Stomach (tissue), 9 donors: Measurements from ENCODE around the gene WASF2. TPM values are rescaled to one million over a fixed set of nuclear protein-coding genes. Genes with fewer than 3 reads are reported as not detected.
A peak's percentile ranks its signal among the peaks of the same experiment; 100 is the strongest.

Experiments used
- DNase-seq, 2 donors: peaks; one replicate each; pipeline versions ENCODE4 v3.0.0 to v3.0.0-alpha.2; 2013 to 2019
- H3K27ac ChIP-seq, 5 donors: fragments of 200-600 bp in 4 of 5; sonication (generic) in 4 of 5; one replicate each; pipeline ENCODE4 v1.5.1; 2013 to 2019; ENCODE audit warnings: mild to moderate bottlenecking in 1 of 5, moderate library complexity in 1 of 5
- H3K27me3 ChIP-seq, 3 donors: fragments of 200-600 bp; sonication (generic); one replicate each; pipeline ENCODE4 v1.5.1; 2017 to 2019; ENCODE audit warnings: mixed run types in 1 of 3
- H3K36me3 ChIP-seq, 4 donors: fragments of 200-600 bp; sonication (generic); 1 replicate in 3 of 4; 2 replicates in 1 of 4; pipeline ENCODE4 v1.5.1; 2016 to 2019
- H3K4me1 ChIP-seq, 4 donors: fragments of 200-600 bp; sonication (generic); one replicate each; pipeline ENCODE4 v1.5.1; 2016 to 2019
- H3K4me3 ChIP-seq, 4 donors: fragments of 200-600 bp; sonication (generic) in 3 of 4; one replicate each; pipeline ENCODE4 v1.5.1; 2016 to 2019; ENCODE audit warnings: mild to moderate bottlenecking in 1 of 4
- H3K9me3 ChIP-seq, 4 donors: fragments of 200-600 bp; sonication (generic); one replicate each; pipeline ENCODE4 v1.5.1; 2016 to 2019
- CTCF ChIP-seq, 7 experiments: fragments of 450-650 bp in 4 of 7; fragments of 200-600 bp in 3 of 7; sonication (generic) in 3 of 7; IDR thresholded peaks; one replicate each; pipeline ENCODE4 v1.5.1; 2016 to 2019; ENCODE audit warnings: antibody characterized with exemption in 7 of 7, control low read depth in 2 of 7, mild to moderate bottlenecking in 1 of 7
- EP300 ChIP-seq: sonication (generic); formaldehyde crosslinking; IDR thresholded peaks from one replicate; pipeline ENCODE4 v1.6.1; 2017; ENCODE audit warnings: antibody characterized with exemption
- POLR2A ChIP-seq, 4 donors: fragments of 450-650 bp; IDR thresholded peaks; one replicate each; pipeline ENCODE4 v1.6.1; 2016; ENCODE audit warnings: antibody characterized with exemption in 4 of 4, control low read depth in 2 of 4, mild to moderate bottlenecking in 1 of 4, moderate library complexity in 1 of 4
- POLR2AphosphoS5 ChIP-seq, 3 donors: sonication (generic); formaldehyde crosslinking; IDR thresholded peaks; one replicate each; pipeline ENCODE4 v1.6.1; 2016; ENCODE audit warnings: antibody characterized with exemption in 3 of 3
- WGBS, 5 donors: extraction: QIAGEN DNeasy Blood & Tissue Kit in 3 of 5; methylation state at CpG; one replicate each; pipeline versions ENCODE4 v1.1.5 to v1.1.7; 2013 to 2018; 5-methylcytosine and 5-hydroxymethylcytosine counted together
- intact Hi-C: fragments of 100-400 bp; cut with DNase I; formaldehyde crosslinking; loops from one replicate; pipeline ENCODE4 v1.15.1; 2023; ENCODE audit warnings: low total_unique reads
- polyA plus RNA-seq, 3 donors: library from polyadenylated mRNA; stranded (reverse); fragments of 200-250 nt; gene quantifications; one replicate each; pipeline ENCODE4 v1.2.3, GENCODE V29; 2013
- total RNA-seq, 5 donors: library from RNA; depleted of rRNA; stranded (reverse); fragments of >200 nt; gene quantifications; one replicate each; pipeline versions ENCODE4 v1.1.0 to v1.2.3, GENCODE V29; 2014 to 2016
- donor health status: healthy with polysubstance abuse.
- donor health status: Bipolar disorder and iron deficiency.
- donor health status: healthy.

The WASF2 gene
- total and polyA plus RNA-seq, 8 donors = 24.7 to 82.1 (median 54.7) TPM

- no peak for TF ChIP-seq CTCF (IDR thresholded peaks at IDR 0.05)
- no peak for TF ChIP-seq EP300
- TF ChIP-seq POLR2AphosphoS5 (IDR thresholded peaks at IDR 0.05) = no peak
- no peak for TF ChIP-seq POLR2A (IDR thresholded peaks at IDR 0.05)
- Histone ChIP-seq H3K36me3 (peaks cover 22 to 39% (median 30%) of the 10 kb centered on the region in 4 donors), H3K4me1 (peaks cover 33 to 92% (median 61%) of the 10 kb centered on the region in 4 donors), H3K27ac (peak overlapping the region; percentile 63 to 83 (median 76)), H3K9me3 (no peaks in the 10 kb centered on the region), H3K27me3 (no peaks in the 10 kb centered on the region), H3K4me3 (peak overlapping the region in 1 of 4 donors; percentile 4)
- WGBS, 5 donors = 42 to 73% (median 55%) methylated on average over 15 to 24 of the region's 24 CpGs
- peak in 1 of 2 donors; percentile 86 for DNase-seq
- intact Hi-C loops = no loop called here
Measured at GRCh38 chr1:27403065-27403726, 86.8 kb downstream of the WASF2 start.

GRCh38 chr1:27402349-27402754 is 87.6 kb downstream of the WASF2 start:
- intact Hi-C loops = no loop called here
- no peaks in the 10 kb centered on the region for H3K27me3 ChIP-seq
- DNase-seq = peak; percentile 87 to 93
- TF ChIP-seq POLR2A (IDR thresholded peaks at IDR 0.05) (no peak), CTCF (IDR thresholded peaks at IDR 0.05) (peak in 5 of 7 experiments; percentile 48 to 78 (median 51)), POLR2AphosphoS5 (IDR thresholded peaks at IDR 0.05) (peak in 1 of 3 donors; percentile 77), EP300 (no peak)
- 15 to 37% (median 23%) methylated on average over 5 to 8 of the region's 8 CpGs for WGBS, 5 donors
- peaks cover 14 to 30% (median 22%) of the 10 kb centered on the region in 4 donors for H3K36me3 ChIP-seq
- no peak overlapping the region for H3K4me3 ChIP-seq
- H3K4me1 ChIP-seq = peaks cover 33 to 87% (median 61%) of the 10 kb centered on the region in 4 donors
- peak overlapping the region; percentile 63 to 83 (median 76) for H3K27ac ChIP-seq
- H3K9me3 ChIP-seq = no peaks in the 10 kb centered on the region

- Histone ChIP-seq H3K4me1 (peaks cover 33 to 73% (median 56%) of the 10 kb centered on the region in 4 donors), H3K27ac (peak overlapping the region in 1 of 5 donors; percentile 80), H3K27me3 (no peaks in the 10 kb centered on the region), H3K4me3 (no peak overlapping the region), H3K9me3 (no peaks in the 10 kb centered on the region), H3K36me3 (peaks cover under 1 to 16% (median 11%) of the 10 kb centered on the region in 4 donors)
- DNase-seq = no peak
- TF ChIP-seq EP300 (no peak), CTCF (IDR thresholded peaks at IDR 0.05) (no peak), POLR2A (IDR thresholded peaks at IDR 0.05) (no peak), POLR2AphosphoS5 (IDR thresholded peaks at IDR 0.05) (no peak)
- WGBS, 5 donors = 80 to 89% (median 86%) methylated on average over 5 of the region's 5 CpGs
- intact Hi-C loops = no loop called here
Measured at GRCh38 chr1:27400963-27401341, 89.0 kb downstream of the WASF2 start.

GRCh38 chr1:27400082-27400962 is 89.6 kb downstream of the WASF2 start:
- 24 to 46% (median 40%) methylated on average over 13 of the region's 13 CpGs for WGBS, 5 donors
- DNase-seq = peak in 1 of 2 donors; percentile 44
- Histone ChIP-seq H3K4me1 (peaks cover 36 to 72% (median 54%) of the 10 kb centered on the region in 4 donors), H3K27ac (no peak overlapping the region), H3K4me3 (no peak overlapping the region), H3K9me3 (no peaks in the 10 kb centered on the region), H3K36me3 (peaks cover 0 to 16% (median 11%) of the 10 kb centered on the region in 4 donors), H3K27me3 (no peaks in the 10 kb centered on the region)
- no peak for TF ChIP-seq POLR2A (IDR thresholded peaks at IDR 0.05)
- no peak for TF ChIP-seq POLR2AphosphoS5 (IDR thresholded peaks at IDR 0.05)
- no peak for TF ChIP-seq CTCF (IDR thresholded peaks at IDR 0.05)
- TF ChIP-seq EP300 = no peak
- intact Hi-C loops = no loop called here
